ENCODE results near the gene RAB23. TPM values are rescaled to one million over a fixed set of nuclear protein-coding genes. Genes with fewer than 3 reads are reported as not detected.
A peak's percentile ranks its signal among the peaks of the same experiment; 100 is the strongest.

The RAB23 gene
- total and polyA plus RNA-seq, 2 donors (not counting 3 experiments of a cell fraction or from before 2014, with no cell fraction given): 3.4 to 9.4 TPM

GRCh38 chr6:57143690-57144089 is 78.4 kb downstream of the RAB23 start:
- no peak for TF ChIP-seq POLR2AphosphoS5 (IDR thresholded peaks at IDR 0.05; ENCODE audit: insufficient read depth, low read depth, low read length)
- no peak for TF ChIP-seq EZH2 (IDR thresholded peaks at IDR 0.05; ENCODE audit: borderline replicate concordance, low read depth, low read length, severe bottlenecking)
- no peak for TF ChIP-seq POLR2A (IDR thresholded peaks at IDR 0.05; ENCODE audit: low read depth, low read length)
- no peak for TF ChIP-seq GATA2 (IDR thresholded peaks at IDR 0.05; ENCODE audit: insufficient read depth, insufficient read length, low read depth, low read length)
- TF ChIP-seq JUN (IDR thresholded peaks at IDR 0.05; ENCODE audit: borderline replicate concordance, insufficient read depth, insufficient read length, low read depth): no peak
- no peak for TF ChIP-seq MAX (IDR thresholded peaks at IDR 0.05; ENCODE audit: insufficient read depth, insufficient read length)
- TF ChIP-seq, protein P1, sequence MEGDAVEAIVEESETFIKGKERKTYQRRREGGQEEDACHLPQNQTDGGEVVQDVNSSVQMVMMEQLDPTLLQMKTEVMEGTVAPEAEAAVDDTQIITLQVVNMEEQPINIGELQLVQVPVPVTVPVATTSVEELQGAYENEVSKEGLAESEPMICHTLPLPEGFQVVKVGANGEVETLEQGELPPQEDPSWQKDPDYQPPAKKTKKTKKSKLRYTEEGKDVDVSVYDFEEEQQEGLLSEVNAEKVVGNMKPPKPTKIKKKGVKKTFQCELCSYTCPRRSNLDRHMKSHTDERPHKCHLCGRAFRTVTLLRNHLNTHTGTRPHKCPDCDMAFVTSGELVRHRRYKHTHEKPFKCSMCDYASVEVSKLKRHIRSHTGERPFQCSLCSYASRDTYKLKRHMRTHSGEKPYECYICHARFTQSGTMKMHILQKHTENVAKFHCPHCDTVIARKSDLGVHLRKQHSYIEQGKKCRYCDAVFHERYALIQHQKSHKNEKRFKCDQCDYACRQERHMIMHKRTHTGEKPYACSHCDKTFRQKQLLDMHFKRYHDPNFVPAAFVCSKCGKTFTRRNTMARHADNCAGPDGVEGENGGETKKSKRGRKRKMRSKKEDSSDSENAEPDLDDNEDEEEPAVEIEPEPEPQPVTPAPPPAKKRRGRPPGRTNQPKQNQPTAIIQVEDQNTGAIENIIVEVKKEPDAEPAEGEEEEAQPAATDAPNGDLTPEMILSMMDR (IDR thresholded peaks at IDR 0.05; ENCODE audit: extremely low read depth in 1 of 2, insufficient read depth in 1 of 2, low read depth in 1 of 2, low read length in 2 of 2): no peak
- TF ChIP-seq FOS (IDR thresholded peaks at IDR 0.05; ENCODE audit: borderline replicate concordance, insufficient read depth, low read length): no peak
- no peak for TF ChIP-seq MYC (IDR thresholded peaks at IDR 0.05; ENCODE audit: low read depth, low read length)
- Histone ChIP-seq H3K9me1 (replicated peaks; ENCODE audit: control insufficient read depth, extremely low read depth, insufficient read depth, low read length) (no peaks in the 10 kb centered on the region), H3K79me2 (ENCODE audit: control insufficient read depth, insufficient read depth, low read length) (no peaks in the 10 kb centered on the region), H2AFZ (ENCODE audit: low read depth, low read length) (no peak overlapping the region), H4K20me1 (replicated peaks; ENCODE audit: control insufficient read depth, extremely low read depth, insufficient read depth, low read length) (no peaks in the 10 kb centered on the region), H3K4me2 (ENCODE audit: insufficient read depth, low read length) (no peak overlapping the region), H3K27me3 (ENCODE audit: control insufficient read depth in 2 of 2, insufficient read depth in 2 of 2, low read length in 2 of 2) (no peaks in the 10 kb centered on the region), H3K4me3 (replicated peaks in 1 of 3; ENCODE audit: insufficient read depth in 1 of 3, low read depth in 1 of 3, low read length in 3 of 3) (no peak overlapping the region), H3K27ac (ENCODE audit: insufficient read depth, low read depth, low read length) (no peak overlapping the region), H3K9ac (replicated peaks; ENCODE audit: extremely low read depth, insufficient read depth, low read length) (no peak overlapping the region), H3K36me3 (ENCODE audit: control insufficient read depth in 2 of 2, extremely low read depth in 1 of 2, insufficient read depth in 2 of 2, low read length in 2 of 2) (peaks cover 3 to 9% of the 10 kb centered on the region in 2 experiments), H3K9me3 (replicated peaks; ENCODE audit: control insufficient read depth, insufficient read depth, low read length) (no peaks in the 10 kb centered on the region), H3K4me1 (ENCODE audit: control insufficient read depth, extremely low read depth, insufficient read depth, low read length) (no peaks in the 10 kb centered on the region)
- BruUV-seq (replicated peaks): no TSS peak
- FAIRE-seq: peak; percentile 28
- intact Hi-C loops (cut with micrococcal nuclease): no loop called here
- dilution Hi-C loops (cut with MboI; ENCODE audit: extremely low pct_ligation_motif_present, low sequenced_read_pairs): no loop called here
- ChIA-PET POLR2A (no interaction called here), CTCF (interaction anchor here (1.0 to 1.3 kb wide), 3 partner anchors 11 to 183 kb away, joined by 3 read pairs; no protein-coding TSS in a partner anchor)
- no peak for DNase-seq (ENCODE audit: low read depth, low spot score)
